K562 (cell line): ENCODE measurements around the gene FOXL3. TPM values are rescaled to one million over a fixed set of nuclear protein-coding genes. Genes with fewer than 3 reads are reported as not detected.

ENCODE experiments used
- ATAC-seq: fragments of 200-7000 bp; cut with Tn5 transposase; 3 replicates; pipeline ENCODE4 v1.9.1; 2020; ENCODE audit warnings: moderate library complexity
- BruUV-seq: library from RNA; stranded (reverse); fragments of 400-500 nt; replicated peaks from 2 replicates; lab custom pipeline; 2021; lab: Mats Ljungman, UMichigan
- CTCF ChIA-PET: fragments of 300-600 bp; formaldehyde crosslinking; extraction: SDS; loops from one replicate; lab custom pipeline; 2021; ENCODE audit warnings: low intra/inter-chr PET ratio; lab: Yijun Ruan, JAX
- POLR2A ChIA-PET: fragments of 300-600, 350-650 bp; sonication (Branson Sonifier 250); formaldehyde crosslinking; extraction: SDS; loops from one replicate; lab custom pipeline; 2021; ENCODE audit warnings: antibody characterized with exemption, inconsistent platforms; lab: Yijun Ruan, JAX
- DNase-seq, 4 experiments: peaks; one replicate each; pipeline versions ENCODE4 v3.0.0 to v3.0.0-alpha.2; 2011 to 2018; ENCODE audit warnings: low spot score in 3 of 4, mixed read lengths in 3 of 4; ENCODE audit errors: extremely low read depth in 1 of 4
- FAIRE-seq: peaks from 2 replicates; lab custom pipeline; 2011; peaks lifted over from hg19 to GRCh38; lab: Jason Lieb, UNC
- H2AFZ ChIP-seq: 2 replicates; pipeline ENCODE4 v1.6.0; 2011; ENCODE audit warnings: low read depth, low read length, control low read depth, inconsistent platforms
- H3K27ac ChIP-seq: fragments of 200-600 bp; 3 replicates; pipeline ENCODE4 v1.8.0; 2011; ENCODE audit warnings: low read depth, mild to moderate bottlenecking, control low read depth, inconsistent platforms, low read length, moderate library complexity, mixed read lengths; ENCODE audit errors: extremely low read depth
- H3K27me3 ChIP-seq, 2 experiments: fragments of 300-600 bp in 1 of 2; 2 replicates in 1 of 2; 3 replicates in 1 of 2; pipeline versions ENCODE4 v1.6.0 to v1.8.0; 2011; ENCODE audit warnings: inconsistent platforms in 2 of 2, low read length in 2 of 2, mild to moderate bottlenecking in 1 of 2, mixed read lengths in 1 of 2, moderate library complexity in 1 of 2; ENCODE audit not compliant: control insufficient read depth in 2 of 2, insufficient read depth in 2 of 2
- H3K36me3 ChIP-seq: fragments of 300-600 bp; 3 replicates; pipeline ENCODE4 v1.8.0; 2011; ENCODE audit warnings: mild to moderate bottlenecking, low read length, inconsistent platforms; ENCODE audit not compliant: control insufficient read depth, insufficient read depth
- H3K4me1 ChIP-seq, 2 experiments: fragments of 200-600 bp in 1 of 2; replicated peaks in 1 of 2; 2 replicates in 1 of 2; 3 replicates in 1 of 2; pipeline versions ENCODE4 v1.5.1 to v1.8.0; 2011; ENCODE audit warnings: inconsistent platforms in 2 of 2, low read length in 2 of 2, mild to moderate bottlenecking in 1 of 2, mixed read lengths in 1 of 2, moderate library complexity in 1 of 2; ENCODE audit not compliant: control insufficient read depth in 2 of 2, insufficient read depth in 2 of 2
- H3K4me2 ChIP-seq: 2 replicates; pipeline ENCODE4 v1.6.1; 2011; ENCODE audit warnings: low read length, control low read depth, inconsistent platforms, mixed read lengths; ENCODE audit not compliant: insufficient read depth
- H3K4me3 ChIP-seq: fragments of 200-600 bp; sonication (generic), shearing (Covaris generic); 2 replicates; pipeline ENCODE4 v1.5.1; 2016; ENCODE audit warnings: control low read depth, inconsistent platforms
- H3K79me2 ChIP-seq: fragments of 200-600 bp; 3 replicates; pipeline ENCODE4 v1.8.0; 2011; ENCODE audit warnings: low read length, inconsistent platforms; ENCODE audit not compliant: control insufficient read depth, insufficient read depth
- H3K9ac ChIP-seq, 2 experiments: 2 replicates each; pipeline versions ENCODE4 v1.6.0 to v1.6.1; 2011; ENCODE audit warnings: low read depth in 2 of 2, low read length in 2 of 2, control low read depth in 1 of 2, inconsistent platforms in 1 of 2, mild to moderate bottlenecking in 1 of 2, mixed read lengths in 1 of 2; ENCODE audit not compliant: insufficient read depth in 1 of 2
- H3K9me1 ChIP-seq: one replicate; pipeline ENCODE4 v1.6.0; 2011; ENCODE audit warnings: inconsistent platforms, mild to moderate bottlenecking, low read length, moderate library complexity; ENCODE audit not compliant: control insufficient read depth, insufficient read depth
- H3K9me3 ChIP-seq: replicated peaks from 2 replicates; pipeline ENCODE4 v1.5.1; 2011; ENCODE audit warnings: low read depth, low read length, inconsistent platforms; ENCODE audit not compliant: control insufficient read depth, insufficient read depth
- H4K20me1 ChIP-seq: replicated peaks from 2 replicates; pipeline ENCODE4 v1.6.1; 2011; ENCODE audit warnings: low read length, inconsistent platforms, mixed read lengths; ENCODE audit not compliant: control insufficient read depth, insufficient read depth
- CREM ChIP-seq: IDR thresholded peaks from 2 replicates; pipeline ENCODE4 v1.6.1; 2014; ENCODE audit warnings: antibody characterized with exemption, low read depth
- ERF ChIP-seq: fragments of 450-650 bp; formaldehyde crosslinking; IDR thresholded peaks from 2 replicates; pipeline ENCODE4 v1.4.0; 2020; ENCODE audit warnings: mild to moderate bottlenecking, mixed read lengths
- FOS ChIP-seq: IDR thresholded peaks from 3 replicates; pipeline ENCODE4 v1.6.1; 2011; ENCODE audit not compliant: insufficient read length; ENCODE audit errors: extremely low read depth
- MAFK ChIP-seq: IDR thresholded peaks from 2 replicates; pipeline ENCODE4 v1.6.1; 2011; ENCODE audit warnings: low read length, improper control_type of control experiment
- NFRKB ChIP-seq: fragments of 450-650 bp; IDR thresholded peaks from 2 replicates; pipeline ENCODE4 v1.6.1; 2016; ENCODE audit warnings: low read depth
- POLR2AphosphoS5 ChIP-seq: IDR thresholded peaks from 2 replicates; pipeline ENCODE4 v1.6.1; 2011; ENCODE audit warnings: mild to moderate bottlenecking, low read depth, low read length, moderate library complexity; ENCODE audit not compliant: control insufficient read depth, insufficient read depth
- POLR2B ChIP-seq: fragments of 450-650 bp; IDR thresholded peaks from 2 replicates; pipeline ENCODE4 v1.6.1; 2018; ENCODE audit warnings: low read depth; ENCODE audit not compliant: partially characterized antibody
- RFX1 ChIP-seq: fragments of 450-650 bp; IDR thresholded peaks from 2 replicates; pipeline ENCODE4 v1.6.1; 2016; ENCODE audit warnings: mild to moderate bottlenecking, moderate library complexity
- SRSF7 ChIP-seq: fragments of 200-400 bp; formaldehyde crosslinking; optimal IDR thresholded peaks from 2 replicates; pipeline ENCODE3; 2017; ENCODE audit warnings: mild to moderate bottlenecking, low read depth, low read length
- ZBTB8A ChIP-seq: fragments of 450-650 bp; IDR thresholded peaks from 2 replicates; pipeline ENCODE4 v1.6.1; 2018; ENCODE audit warnings: mild to moderate bottlenecking, moderate library complexity; ENCODE audit not compliant: partially characterized antibody
- WGBS: fragments of 100-300 bp; shearing (Covaris generic); methylation state at CpG from one replicate; pipeline ENCODE4 v1.1.6; 2016; ENCODE audit warnings: low coverage, mixed read lengths; ENCODE audit not compliant: insufficient coverage; ENCODE audit errors: missing lambda C conversion rate; 5-methylcytosine and 5-hydroxymethylcytosine counted together
- in situ Hi-C: fragments of 300-500 bp; cut with MboI; formaldehyde crosslinking; loops from 4 replicates; pipeline ENCODE4 v1.15.0; 2018; ENCODE audit warnings: inconsistent platforms, mixed read lengths
- intact Hi-C: fragments of 100-400 bp; cut with micrococcal nuclease; formaldehyde crosslinking; loops from 2 replicates; pipeline ENCODE4 v1.14.2; 2022
- polyA plus RNA-seq, 8 experiments: library from polyadenylated mRNA; depleted of rRNA in 4 of 8; stranded (reverse) in 5 of 8; unstranded in 3 of 8; fragments of >200 nt; fragmentation: Nextera tagmentation in 2 of 8; fragmentation: Illumina TruSeq in 1 of 8; extraction: Ambion mirVana in 2 of 8; extraction: Trizol in 1 of 8; gene quantifications; 2 replicates each; pipeline versions ENCODE4 v1.2.1 to v1.2.3, GENCODE V29; 2011 to 2014; ENCODE audit warnings: inconsistent platforms in 1 of 8, missing spikeins in 1 of 8
- total RNA-seq, 7 experiments: library from RNA; depleted of rRNA in 6 of 7; stranded (reverse); fragments of >200 nt in 6 of 7; fragmentation: Illumina TruSeq in 2 of 7; extraction: Trizol in 2 of 7; gene quantifications; 2 replicates each; pipeline versions ENCODE4 v1.2.1 to v1.2.3, GENCODE V29; 2011 to 2021; ENCODE audit warnings: low replicate concordance in 1 of 7

Gene FOXL3
- total and polyA plus RNA-seq, 9 of the 15 experiments (the other 6 are each of a cell fraction or from before 2014, with no cell fraction given), result not detected

DNA sequence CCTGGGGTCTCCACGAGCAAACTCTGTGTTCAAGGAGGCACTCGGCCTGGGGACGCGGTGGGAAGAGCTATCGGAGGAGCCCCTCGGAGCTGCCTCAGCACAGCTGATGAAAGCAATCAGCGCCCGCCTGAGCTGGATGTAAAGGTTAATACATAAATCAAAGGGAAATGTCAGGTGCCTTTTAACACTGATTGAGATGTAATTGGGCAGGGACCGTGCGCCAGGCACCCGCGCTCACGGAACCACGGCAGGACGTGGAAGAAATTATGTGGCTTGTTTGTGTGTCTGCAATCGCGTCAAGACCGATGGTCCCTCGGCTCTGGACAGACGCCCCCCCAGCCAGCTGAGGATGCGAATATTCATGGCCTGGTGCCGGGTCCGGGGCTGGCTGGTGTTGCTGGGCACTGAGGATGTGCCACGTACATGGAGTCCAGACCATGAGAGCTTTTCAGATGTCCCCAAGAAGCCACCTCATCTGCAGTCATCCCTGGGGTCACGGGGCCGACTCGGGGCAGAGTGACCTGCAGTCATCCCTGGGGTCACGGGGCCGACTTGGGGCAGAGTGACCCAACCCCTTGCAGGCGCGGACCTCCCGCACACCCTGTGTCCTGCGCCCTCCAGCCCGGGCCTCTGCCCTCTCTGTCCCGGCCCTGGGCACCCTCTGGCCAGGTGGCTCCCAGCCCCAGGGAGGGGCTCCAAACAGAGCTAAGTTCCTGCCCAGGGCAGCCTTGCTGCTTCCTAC, 15.6 kb downstream of the FOXL3 start:
- POLR2A ChIA-PET, result interaction anchor here (1.4 kb wide), 1 partner anchor 11 kb away, joined by 3 read pairs; no protein-coding TSS in a partner anchor
- DNase-seq (no peak), FAIRE-seq (no peak)
- H4K20me1 ChIP-seq, result peaks cover 5% of the 10 kb centered on the region; the same call in 1 of the 2 replicates
- H3K9me3 ChIP-seq, result peaks cover 3% of the 10 kb centered on the region; the same call in 1 of the 2 replicates
- H3K9me1 ChIP-seq, result peaks cover 4% of the 10 kb centered on the region
- no peak overlapping the region for H3K27ac ChIP-seq
- CTCF ChIA-PET, result no interaction called here
- H2AFZ ChIP-seq, result no peak overlapping the region
- BruUV-seq, result no TSS peak
- no peak overlapping the region for H3K9ac ChIP-seq
- in situ Hi-C loops, result no loop called here
- no peak overlapping the region for H3K4me3 ChIP-seq
- TF ChIP-seq POLR2B (no peak), SRSF7 (no peak), RFX1 (no peak), POLR2AphosphoS5 (no peak), ZBTB8A (no peak), NFRKB (no peak), CREM (no peak), FOS (no peak), ERF (CRISPR knock-in tag) (no peak), MAFK (no peak)
- TF ChIP-seq, all 486 proteins: peak for 0
- ATAC-seq, result no peak
- H3K4me2 ChIP-seq, result no peak overlapping the region
- no peaks in the 10 kb centered on the region for H3K36me3 ChIP-seq
- intact Hi-C loops, result no loop called here
- peaks cover 11 to 66% of the 10 kb centered on the region in 2 experiments for H3K27me3 ChIP-seq
- WGBS, result 13% methylated on average over 35 of the region's 35 CpGs
- no peaks in the 10 kb centered on the region for H3K4me1 ChIP-seq
- H3K79me2 ChIP-seq, result no peaks in the 10 kb centered on the region
